H1 (cell line): Measurements from ENCODE around the gene NUPR1. TPM values are rescaled to one million over a fixed set of nuclear protein-coding genes. Genes with fewer than 3 reads are reported as not detected.

ENCODE experiments used
- CTCF ChIA-PET: fragments of 300-600 bp; sonication (Branson Sonifier 250); formaldehyde crosslinking; loops from one replicate; lab custom pipeline; 2021; ENCODE audit not compliant: partially characterized antibody; lab: Charles Lee
- POLR2A ChIA-PET: fragments of 300-600 bp; sonication (Branson Sonifier 250); formaldehyde crosslinking; loops from one replicate; lab custom pipeline; 2021; ENCODE audit warnings: inconsistent platforms; ENCODE audit not compliant: partially characterized antibody; lab: Charles Lee
- DNase-seq, 2 experiments: peaks; one replicate each; pipeline versions ENCODE4 v3.0.0 to v3.0.0-alpha.2; 2010 to 2022; ENCODE audit warnings: low spot score in 2 of 2, low read depth in 1 of 2, mixed read lengths in 1 of 2
- FAIRE-seq: peaks from 2 replicates; lab custom pipeline; 2011; peaks lifted over from hg19 to GRCh38; lab: Jason Lieb, UNC
- H2AFZ ChIP-seq: 2 replicates; pipeline ENCODE4 v1.8.1; 2012; ENCODE audit warnings: low read length, inconsistent platforms
- H2AK5ac ChIP-seq: 2 replicates; pipeline ENCODE4 v1.6.1; 2013; ENCODE audit warnings: low read depth, low read length
- H2BK120ac ChIP-seq: replicated peaks from 2 replicates; pipeline ENCODE3; 2013; ENCODE audit warnings: low read depth, low read length, inconsistent platforms
- H2BK12ac ChIP-seq: 2 replicates; pipeline ENCODE4 v1.6.1; 2013; ENCODE audit warnings: low read depth, low read length
- H2BK15ac ChIP-seq: 2 replicates; pipeline ENCODE4 v1.6.1; 2013; ENCODE audit warnings: low read length
- H2BK20ac ChIP-seq: 2 replicates; pipeline ENCODE4 v1.6.1; 2013; ENCODE audit warnings: low read length
- H2BK5ac ChIP-seq: 2 replicates; pipeline ENCODE4 v1.6.1; 2013; ENCODE audit warnings: low read depth, low read length
- H3K14ac ChIP-seq: 2 replicates; pipeline ENCODE4 v1.6.1; 2013; ENCODE audit warnings: inconsistent platforms; ENCODE audit not compliant: insufficient read length
- H3K18ac ChIP-seq: 2 replicates; pipeline ENCODE4 v1.6.1; 2013; ENCODE audit warnings: low read length; ENCODE audit errors: extremely low read depth
- H3K23ac ChIP-seq: 2 replicates; pipeline ENCODE4 v1.6.1; 2013; ENCODE audit warnings: inconsistent platforms; ENCODE audit not compliant: insufficient read length
- H3K23me2 ChIP-seq: 2 replicates; pipeline ENCODE4 v1.6.1; 2013; ENCODE audit warnings: low read depth, low read length
- H3K27ac ChIP-seq: 2 replicates; pipeline ENCODE4 v1.6.1; 2011; ENCODE audit warnings: low read depth, low read length, inconsistent platforms
- H3K27me3 ChIP-seq, 4 experiments: replicated peaks in 1 of 4; 1 replicate in 1 of 4; 2 replicates in 3 of 4; pipeline versions ENCODE4 v1.6.1 to v1.8.1; 2011 to 2013; ENCODE audit warnings: low read length in 3 of 4, mild to moderate bottlenecking in 3 of 4, inconsistent platforms in 2 of 4, mixed read lengths in 2 of 4, moderate library complexity in 1 of 4; ENCODE audit not compliant: control insufficient read depth in 3 of 4, insufficient read depth in 3 of 4; ENCODE audit errors: extremely low read depth in 1 of 4
- H3K36me3 ChIP-seq, 4 experiments: 2 replicates each; pipeline versions ENCODE4 v1.6.1 to v1.8.1; 2011 to 2013; ENCODE audit warnings: mild to moderate bottlenecking in 4 of 4, low read length in 3 of 4, moderate library complexity in 2 of 4, control low read depth in 1 of 4, inconsistent platforms in 1 of 4; ENCODE audit not compliant: insufficient read depth in 4 of 4, control insufficient read depth in 2 of 4
- H3K4ac ChIP-seq: replicated peaks from 2 replicates; pipeline ENCODE3; 2013; ENCODE audit warnings: low read length, low read depth, mixed read lengths, inconsistent platforms; ENCODE audit not compliant: insufficient read length
- H3K4me1 ChIP-seq, 4 experiments: replicated peaks in 1 of 4; 1 replicate in 1 of 4; 2 replicates in 3 of 4; pipeline versions ENCODE4 v1.6.1 to v1.8.1; 2011 to 2013; ENCODE audit warnings: low read length in 3 of 4, inconsistent platforms in 2 of 4, mixed read lengths in 1 of 4; ENCODE audit not compliant: insufficient read depth in 4 of 4, control insufficient read depth in 3 of 4
- H3K4me2 ChIP-seq, 2 experiments: 2 replicates each; pipeline versions ENCODE4 v1.6.1 to v1.8.1; 2011 to 2013; ENCODE audit warnings: low read depth in 2 of 2, low read length in 2 of 2, control low read depth in 1 of 2, inconsistent platforms in 1 of 2, mild to moderate bottlenecking in 1 of 2; ENCODE audit not compliant: insufficient read depth in 1 of 2
- H3K4me3 ChIP-seq, 4 experiments: fragments of 200-600, 300-600 bp in 1 of 4; sonication (generic), shearing (Covaris generic), sonication (Bioruptor Twin) in 1 of 4; 2 replicates each; pipeline versions ENCODE4 v1.5.1 to v1.8.1; 2011 to 2016; ENCODE audit warnings: low read length in 4 of 4, low read depth in 3 of 4, control low read depth in 2 of 4, inconsistent platforms in 2 of 4, mild to moderate bottlenecking in 2 of 4, mixed read lengths in 1 of 4, moderate library complexity in 1 of 4; ENCODE audit not compliant: insufficient read depth in 2 of 4; ENCODE audit errors: extremely low read depth in 1 of 4
- H3K56ac ChIP-seq: replicated peaks from 2 replicates; pipeline ENCODE3; 2013; ENCODE audit warnings: low read depth, mild to moderate bottlenecking, mixed read lengths, low read length, inconsistent platforms; ENCODE audit not compliant: insufficient read length
- H3K79me1 ChIP-seq: 2 replicates; pipeline ENCODE4 v1.6.1; 2013; ENCODE audit warnings: low read depth, low read length, control low read depth
- H3K79me2 ChIP-seq, 2 experiments: 2 replicates each; pipeline versions ENCODE4 v1.6.1 to v1.8.1; 2012 to 2013; ENCODE audit warnings: low read length in 2 of 2, mild to moderate bottlenecking in 2 of 2, inconsistent platforms in 1 of 2; ENCODE audit not compliant: insufficient read depth in 2 of 2, control insufficient read depth in 1 of 2
- H3K9ac ChIP-seq, 4 experiments: replicated peaks in 1 of 4; 1 replicate in 1 of 4; 2 replicates in 3 of 4; pipeline versions ENCODE4 v1.6.1 to v1.8.1; 2011 to 2013; ENCODE audit warnings: low read depth in 3 of 4, low read length in 3 of 4, control low read depth in 2 of 4, mild to moderate bottlenecking in 2 of 4, moderate library complexity in 2 of 4, inconsistent platforms in 1 of 4; ENCODE audit errors: extremely low read depth in 1 of 4
- H3K9me3 ChIP-seq, 2 experiments: 2 replicates each; pipeline versions ENCODE4 v1.6.1 to v1.8.1; 2012 to 2013; ENCODE audit warnings: mild to moderate bottlenecking in 2 of 2, moderate library complexity in 2 of 2, control low read depth in 1 of 2, inconsistent platforms in 1 of 2, low read depth in 1 of 2, low read length in 1 of 2, mixed read lengths in 1 of 2; ENCODE audit not compliant: insufficient read depth in 2 of 2
- H4K20me1 ChIP-seq, 2 experiments: replicated peaks in 1 of 2; 2 replicates each; pipeline versions ENCODE3 to v1.8.1; 2011 to 2013; ENCODE audit warnings: inconsistent platforms in 2 of 2, low read length in 2 of 2, mild to moderate bottlenecking in 1 of 2; ENCODE audit not compliant: insufficient read depth in 2 of 2, control insufficient read depth in 1 of 2
- H4K5ac ChIP-seq: 2 replicates; pipeline ENCODE4 v1.6.1; 2013; ENCODE audit warnings: low read length, low read depth, mixed read lengths, inconsistent platforms; ENCODE audit not compliant: insufficient read length
- H4K8ac ChIP-seq: 2 replicates; pipeline ENCODE4 v1.8.0; 2013; ENCODE audit warnings: mild to moderate bottlenecking, moderate library complexity, low read length, inconsistent platforms; ENCODE audit not compliant: insufficient read depth; ENCODE audit errors: extremely low read depth
- H4K91ac ChIP-seq: replicated peaks from 2 replicates; pipeline ENCODE3; 2013; ENCODE audit warnings: low read length, mixed read lengths, inconsistent platforms; ENCODE audit not compliant: insufficient read length
- CBX8 ChIP-seq: fragments of 300-800, 300-1000 bp; sonication (generic); IDR thresholded peaks from 2 replicates; pipeline ENCODE4 v1.7.1; 2016; ENCODE audit warnings: low read depth, low read length, borderline replicate concordance
- CTBP2 ChIP-seq: IDR thresholded peaks from 2 replicates; pipeline ENCODE4 v1.7.0; 2011; ENCODE audit warnings: borderline replicate concordance, mild to moderate bottlenecking, moderate library complexity, mixed read lengths, low read length; ENCODE audit not compliant: insufficient read depth, insufficient read length
- EP300 ChIP-seq, 2 experiments: IDR thresholded peaks; 1 replicate in 1 of 2; 2 replicates in 1 of 2; pipeline ENCODE4 v1.6.1; 2011 to 2012; ENCODE audit warnings: low read depth in 2 of 2, low read length in 2 of 2, mild to moderate bottlenecking in 2 of 2, borderline replicate concordance in 1 of 2, inconsistent platforms in 1 of 2, moderate library complexity in 1 of 2
- GTF2F1 ChIP-seq: IDR thresholded peaks from 2 replicates; pipeline ENCODE4 v1.6.1; 2012; ENCODE audit warnings: low read depth, low read length, improper control_type of control experiment, borderline replicate concordance
- JUN ChIP-seq: IDR thresholded peaks from 2 replicates; pipeline ENCODE4 v1.6.1; 2011; ENCODE audit warnings: low read depth, mild to moderate bottlenecking, improper control_type of control experiment, low read length
- JUND ChIP-seq: IDR thresholded peaks from 2 replicates; pipeline ENCODE4 v1.6.1; 2011; ENCODE audit warnings: mild to moderate bottlenecking, improper control_type of control experiment, low read length
- RBBP5 ChIP-seq: IDR thresholded peaks from 2 replicates; pipeline ENCODE4 v1.7.1; 2012; ENCODE audit warnings: low read depth, mild to moderate bottlenecking, inconsistent platforms, low read length, moderate library complexity, borderline replicate concordance
- SIRT6 ChIP-seq: IDR thresholded peaks from one replicate; pipeline ENCODE4 v1.7.1; 2012; ENCODE audit warnings: low read length, inconsistent platforms
- SIX5 ChIP-seq: IDR thresholded peaks from 2 replicates; pipeline ENCODE4 v1.6.1; 2011; ENCODE audit warnings: mild to moderate bottlenecking, low read depth, low read length
- TAF7 ChIP-seq: optimal IDR thresholded peaks from 2 replicates; pipeline ENCODE3; 2011; ENCODE audit warnings: low read depth, mild to moderate bottlenecking, inconsistent platforms, low read length, moderate library complexity, borderline replicate concordance
- TCF12 ChIP-seq: IDR thresholded peaks from 2 replicates; pipeline ENCODE4 v1.6.1; 2011; ENCODE audit warnings: low read depth, mild to moderate bottlenecking, low read length
- WGBS, 2 experiments: shearing (Covaris generic) in 1 of 2; methylation state at CpG; one replicate each; pipeline versions ENCODE4 v1.1.6 to v1.1.7; 2013 to 2015; ENCODE audit warnings: low lambda C conversion rate in 2 of 2, mixed read lengths in 2 of 2, inconsistent platforms in 1 of 2, low coverage in 1 of 2, missing lambda C conversion rate in 1 of 2; ENCODE audit not compliant: insufficient replicate concordance in 2 of 2, insufficient coverage in 1 of 2, insufficient read length in 1 of 2; ENCODE audit errors: extremely low coverage in 1 of 2, missing lambda C conversion rate in 1 of 2; 5-methylcytosine and 5-hydroxymethylcytosine counted together
- polyA plus RNA-seq, 7 experiments: library from polyadenylated mRNA; depleted of rRNA in 3 of 7; stranded (reverse) in 5 of 7; unstranded in 2 of 7; fragments of >200 nt in 5 of 7; fragments of 200-250 nt in 2 of 7; gene quantifications; 1 replicate in 5 of 7; 2 replicates in 1 of 7; 4 replicates in 1 of 7; pipeline versions ENCODE4 v1.2.1 to v1.2.3, GENCODE V29; 2011 to 2013; ENCODE audit warnings: missing spikeins in 2 of 7, mixed read lengths in 2 of 7
- total RNA-seq: library from RNA; stranded (reverse); fragmentation: NEBNext Ultra II Directional; extraction: Animal tissue kit (Norgen Biotek cat#: 25700); gene quantifications from 2 replicates; pipeline ENCODE4 v1.2.1, GENCODE V29; 2021

The NUPR1 gene
- total and polyA plus RNA-seq, 2 of the 8 experiments (the other 6 are each of a cell fraction or from before 2014, with no cell fraction given), result 0.17 to 0.20 TPM

DNA sequence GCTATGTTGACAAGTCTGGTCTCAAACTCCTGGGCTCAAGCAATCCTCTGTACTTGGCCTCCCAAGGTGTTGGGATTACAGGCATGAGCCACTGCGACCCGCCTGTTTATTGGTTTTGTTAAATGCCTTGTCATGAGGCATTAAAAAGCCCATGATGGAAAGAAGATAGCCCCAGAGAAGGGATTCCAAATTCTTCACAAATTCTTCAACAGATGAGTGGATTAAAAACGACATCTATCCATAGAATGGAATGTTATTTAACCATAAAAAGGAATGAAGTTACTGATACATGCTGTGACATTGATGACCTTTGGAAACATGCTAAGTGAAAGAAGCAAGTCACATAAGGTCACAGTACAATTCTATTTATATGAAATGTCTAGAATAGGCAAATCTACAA lies 19.7 kb upstream of the NUPR1 start:
- no peak overlapping the region for H3K27ac ChIP-seq
- no peaks in the 10 kb centered on the region for H3K27me3 ChIP-seq
- CTCF ChIA-PET, result interaction anchor here (0.6 kb wide), 1 partner anchor 25 kb away, joined by 3 read pairs; no protein-coding TSS in a partner anchor
- no peak overlapping the region for H4K5ac ChIP-seq
- H3K18ac ChIP-seq, result no peak overlapping the region
- no peak overlapping the region for H2BK12ac ChIP-seq
- H3K79me2 ChIP-seq, result peaks cover 0 to 3% of the 10 kb centered on the region in 2 experiments; a peak in 2 of 4 replicates
- H2BK20ac ChIP-seq, result no peak overlapping the region
- FAIRE-seq, result no peak
- H3K36me3 ChIP-seq, result no peaks in the 10 kb centered on the region; a peak in 1 of 8 replicates
- DNase-seq, result no peak
- no peak for TF ChIP-seq SIX5
- TF ChIP-seq GTF2F1, result no peak
- TF ChIP-seq TCF12, result no peak
- TF ChIP-seq CBX8, result no peak
- TF ChIP-seq JUN, result no peak
- TF ChIP-seq CTBP2, result no peak
- TF ChIP-seq SIRT6, result no peak
- TF ChIP-seq JUND, result no peak
- TF ChIP-seq TAF7, result no peak
- TF ChIP-seq EP300 (IDR thresholded peaks at IDR 0.05; ENCODE audit: borderline replicate concordance in 1 of 2, low read depth in 2 of 2, low read length in 2 of 2), result no peak
- TF ChIP-seq RBBP5, result no peak
- no peak overlapping the region for H4K91ac ChIP-seq
- H3K4ac ChIP-seq, result no peak overlapping the region
- no peak overlapping the region for H2AK5ac ChIP-seq
- no peak overlapping the region for H2BK15ac ChIP-seq
- POLR2A ChIA-PET, result no interaction called here
- H3K9ac ChIP-seq, result no peak overlapping the region
- no peaks in the 10 kb centered on the region for H3K23me2 ChIP-seq
- H3K4me2 ChIP-seq, result no peak overlapping the region
- no peak overlapping the region for H3K14ac ChIP-seq
- no peak overlapping the region for H3K56ac ChIP-seq
- H3K4me1 ChIP-seq, result no peaks in the 10 kb centered on the region
- H2AFZ ChIP-seq, result no peak overlapping the region
- H3K79me1 ChIP-seq, result no peaks in the 10 kb centered on the region; the same call in 1 of the 2 replicates
- peaks cover 0 to 2% of the 10 kb centered on the region in 2 experiments for H4K20me1 ChIP-seq
- no peak overlapping the region for H2BK120ac ChIP-seq
- no peak overlapping the region for H2BK5ac ChIP-seq
- no peaks in the 10 kb centered on the region for H3K9me3 ChIP-seq
- H4K8ac ChIP-seq, result no peak overlapping the region
- 74% methylated on average over 3 of the region's 3 CpGs; no CpG with 5 or more reads in 1 of the 2 experiments for WGBS, 2 experiments
- no peak overlapping the region for H3K4me3 ChIP-seq
- H3K23ac ChIP-seq, result no peak overlapping the region
